Hepatocyte (in vitro differentiated cells): ENCODE measurements around the gene OR6B1.

Source experiments
- CTCF ChIP-seq: fragments of 200-600 bp; sonication (generic); IDR thresholded peaks from 2 replicates; pipeline ENCODE4 v1.5.1; 2016; ENCODE audit warnings: antibody characterized with exemption, mild to moderate bottlenecking; ENCODE audit not compliant: poor library complexity
- EZH2 ChIP-seq: fragments of 200-600 bp; sonication (generic); IDR thresholded peaks from 2 replicates; pipeline ENCODE4 v1.6.1; 2016; ENCODE audit warnings: antibody characterized with exemption, mild to moderate bottlenecking, borderline replicate concordance

GRCh38 chr7:143993924-143994323 is 6.2 kb upstream of the OR6B1 start:
- no peak for TF ChIP-seq CTCF
- no peak for TF ChIP-seq EZH2
